Ammon's horn (tissue), 1 donor: Measurements from ENCODE around the gene SPTBN1.
"Not testable (repeated sequence)": the region's sequence is repeated elsewhere in the genome, so short reads cannot be mapped to it uniquely, and the experiment has no call there.

Experiments
- DNase-seq: peaks from one replicate; pipeline ENCODE4 v3.0.0-alpha.2; 2016; ENCODE audit warnings: low spot score

The SPTBN1 gene

GRCh38 chr2:54470266-54470938 lies 14.3 kb downstream of the SPTBN1 start:
- no peak for DNase-seq

- peak; percentile 54 for DNase-seq
Measured at GRCh38 chr2:54471221-54471711, 15.1 kb downstream of the SPTBN1 start.

- no peak for DNase-seq
Measured at GRCh38 chr2:54473851-54474250, 17.7 kb downstream of the SPTBN1 start.

DNA sequence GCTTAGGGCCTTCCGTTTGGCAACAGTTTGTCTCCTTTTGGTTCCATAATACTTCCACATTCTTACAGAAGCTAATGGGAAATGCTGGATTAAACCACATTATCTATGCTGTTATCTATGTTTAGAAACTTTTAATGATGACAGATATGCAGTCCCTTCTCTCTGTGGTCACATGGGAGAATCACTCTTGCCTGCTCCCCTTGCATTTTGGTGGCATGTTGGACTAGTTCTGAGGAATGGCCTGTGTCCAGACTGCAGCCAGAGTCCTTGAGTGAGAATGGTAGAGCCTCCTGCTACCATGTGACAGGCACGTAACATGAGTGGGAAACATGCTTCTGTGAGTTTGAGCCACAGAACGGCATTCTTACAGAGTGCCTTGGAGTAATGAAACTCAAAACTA lies 19.2 kb downstream of the SPTBN1 start:
- DNase-seq: no peak

GRCh38 chr2:54475919-54476318 lies 19.8 kb downstream of the SPTBN1 start:
- no peak for DNase-seq

DNA sequence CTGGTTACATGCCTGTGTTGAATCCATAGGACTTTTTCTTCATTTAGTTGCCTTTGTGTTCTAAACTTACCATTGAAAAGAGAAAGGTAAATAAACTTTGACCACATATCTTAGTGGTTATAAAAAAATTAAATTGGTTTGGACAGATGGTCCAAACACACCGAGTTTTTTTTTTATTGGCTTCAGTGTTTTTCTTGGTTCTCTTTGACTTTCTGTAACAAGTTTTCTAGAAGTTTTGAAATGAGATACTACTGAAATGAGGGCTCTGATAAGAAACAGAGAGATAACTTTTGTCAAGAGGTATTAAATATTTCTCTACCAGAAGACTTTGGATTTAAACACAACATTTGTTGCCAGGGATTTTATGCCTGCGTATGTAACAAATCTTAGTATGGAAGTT lies 20.7 kb downstream of the SPTBN1 start:
- DNase-seq: no peak

DNA sequence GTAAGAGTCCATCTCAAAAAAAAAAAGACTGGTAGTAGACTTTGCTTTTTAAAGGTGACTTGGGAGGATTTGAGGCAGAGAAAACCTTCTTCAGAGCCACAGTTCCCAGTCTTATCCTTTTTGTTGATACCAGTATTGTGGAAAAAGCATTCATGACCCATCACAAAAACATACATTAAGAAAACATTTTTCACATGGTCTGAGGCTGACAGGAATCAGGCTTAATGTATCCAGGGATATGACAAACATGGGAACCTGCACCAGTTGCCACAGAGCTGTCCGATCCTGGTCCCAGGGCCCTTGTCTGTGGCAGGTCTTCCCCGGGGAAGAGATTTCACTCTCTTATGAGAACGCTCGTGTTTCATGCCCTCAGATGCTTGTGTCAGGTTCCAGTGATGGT lies 21.8 kb downstream of the SPTBN1 start:
- DNase-seq: no peak

GRCh38 chr2:54478899-54479298 lies 22.8 kb downstream of the SPTBN1 start:
- no peak for DNase-seq

DNA sequence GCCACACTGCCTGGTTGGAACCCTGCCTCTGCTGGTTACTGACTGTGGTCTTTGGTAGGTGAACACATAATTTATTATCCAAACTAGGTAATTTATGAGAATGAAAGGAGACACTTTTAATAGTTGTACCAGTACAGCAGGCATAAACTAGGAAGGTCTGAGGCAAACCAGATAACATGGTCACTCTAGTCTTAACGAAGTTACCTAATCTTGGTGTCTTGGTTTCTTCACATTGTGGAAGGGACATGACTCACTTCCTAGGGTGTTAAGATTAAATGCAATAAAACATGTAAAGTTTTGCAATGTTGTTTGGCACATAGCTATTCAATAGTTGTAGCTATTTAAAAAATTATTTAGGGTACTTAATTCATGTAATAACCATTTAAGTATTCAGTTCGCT lies 23.3 kb downstream of the SPTBN1 start:
- DNase-seq: no peak

DNA sequence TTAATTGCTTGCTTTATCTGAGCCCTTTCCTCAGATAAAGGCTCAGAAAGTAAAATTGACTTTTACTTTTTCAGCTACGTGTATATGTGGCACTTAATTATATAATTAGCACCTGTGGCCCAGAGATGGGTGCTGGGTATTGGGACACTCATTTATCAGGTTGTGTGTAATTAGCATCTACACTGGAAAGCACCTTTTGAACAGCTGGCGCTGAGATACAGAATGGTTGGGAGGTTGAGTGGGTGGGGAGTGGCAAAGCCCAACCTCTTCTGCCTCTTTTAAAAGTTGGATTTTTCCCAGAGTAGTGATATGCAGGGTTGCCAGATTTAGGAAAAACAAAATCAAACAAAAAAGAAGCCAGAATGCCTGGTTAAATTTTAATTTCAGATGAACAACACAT lies 23.9 kb downstream of the SPTBN1 start:
- no peak for DNase-seq

DNA sequence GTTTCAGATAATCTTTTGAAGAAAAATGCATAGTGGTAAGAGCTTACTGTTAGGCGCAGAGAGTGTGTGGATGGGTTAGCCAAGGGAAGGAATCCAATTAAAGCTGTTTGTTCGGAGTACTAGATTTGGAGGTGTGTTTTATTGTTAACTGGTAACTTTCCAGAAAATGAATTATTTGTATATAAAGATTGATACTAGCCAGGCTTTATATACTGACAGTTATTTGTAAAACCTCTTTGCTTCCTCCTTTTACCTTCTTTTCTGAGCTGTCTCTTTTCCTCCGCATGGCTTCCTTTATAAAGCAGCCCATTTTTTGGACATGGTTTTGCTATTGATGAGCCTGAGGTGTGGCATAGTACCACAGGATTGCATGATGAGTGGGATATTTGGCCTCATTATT lies 25.6 kb downstream of the SPTBN1 start:
- no peak for DNase-seq

- DNase-seq: no peak
Measured at GRCh38 chr2:54482715-54483114, 26.6 kb downstream of the SPTBN1 start.

GRCh38 chr2:54483426-54483825 lies 27.3 kb downstream of the SPTBN1 start:
- DNase-seq: no peak

- DNase-seq: not testable (repeated sequence)
Measured at GRCh38 chr2:54485756-54486155, 29.6 kb downstream of the SPTBN1 start.

- DNase-seq: no peak
Measured at GRCh38 chr2:54486766-54487165, 30.6 kb downstream of the SPTBN1 start.

- no peak for DNase-seq
Measured at GRCh38 chr2:54490863-54491262, 34.7 kb downstream of the SPTBN1 start.

- DNase-seq: no peak
Measured at GRCh38 chr2:54492335-54492734, 36.2 kb downstream of the SPTBN1 start.

DNA sequence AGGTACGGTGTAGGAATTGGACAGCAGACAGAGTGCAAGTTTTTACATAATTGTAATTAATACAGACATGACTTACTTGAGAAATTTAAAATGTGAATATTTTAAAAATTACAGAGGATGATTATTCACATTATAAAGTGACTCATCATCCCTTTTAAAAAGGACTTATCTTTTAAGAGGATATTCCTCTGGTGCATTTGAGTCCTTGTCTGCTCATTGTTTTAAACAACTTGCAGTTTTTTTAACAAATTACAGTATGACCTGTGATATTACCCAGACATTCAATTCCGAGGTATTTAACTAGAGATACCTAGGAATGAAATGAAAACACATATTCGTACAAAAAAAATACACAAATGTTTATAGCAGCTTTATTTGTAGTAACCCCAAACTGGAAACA lies 38.0 kb downstream of the SPTBN1 start:
- no peak for DNase-seq

GRCh38 chr2:54496920-54497319 lies 40.8 kb downstream of the SPTBN1 start:
- DNase-seq: no peak

DNA sequence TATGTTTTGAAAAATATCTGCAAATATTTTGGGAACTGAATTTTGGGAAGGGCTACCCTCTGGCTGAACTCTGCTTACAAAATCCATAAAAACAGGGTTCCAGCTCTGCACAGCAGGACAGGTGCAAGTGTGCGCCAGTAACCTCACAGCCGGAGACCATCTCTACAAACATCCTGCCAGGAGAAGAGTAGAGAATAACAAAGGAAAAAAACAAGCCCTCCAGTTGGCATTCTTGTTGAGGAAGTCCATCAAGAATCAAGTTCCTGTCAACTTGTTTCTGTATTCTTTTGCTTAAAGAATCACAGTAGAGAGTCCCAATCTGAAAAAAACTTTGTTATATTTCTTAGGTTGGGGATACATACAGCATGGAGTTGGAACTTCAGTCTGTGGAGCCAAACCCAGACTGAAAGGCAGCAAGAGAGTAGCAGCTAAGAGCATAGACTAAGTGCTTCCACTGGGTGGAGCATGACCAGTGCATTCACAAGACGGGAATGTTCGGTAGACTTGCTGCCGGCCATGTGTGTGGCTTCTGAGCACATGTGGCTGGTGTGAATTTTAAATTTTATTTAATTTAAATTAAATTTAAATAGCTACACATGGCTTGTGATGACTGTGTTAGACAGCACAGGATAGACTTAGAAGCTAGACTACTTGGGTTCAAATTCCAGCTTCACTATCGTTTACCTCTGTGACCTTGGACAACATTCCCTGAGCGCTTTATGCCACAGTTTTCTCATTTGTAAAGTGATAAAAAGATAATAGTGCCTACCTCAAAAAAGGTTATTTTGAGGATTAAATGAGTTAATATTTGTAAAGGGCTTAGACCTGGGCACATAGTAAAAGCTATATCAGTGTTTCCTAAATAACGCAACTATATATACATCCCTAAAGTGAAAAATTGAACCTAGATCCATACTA lies 41.9 kb downstream of the SPTBN1 start:
- DNase-seq: peak; percentile 75

- DNase-seq: no peak
Measured at GRCh38 chr2:54499661-54500060, 43.5 kb downstream of the SPTBN1 start.

DNA sequence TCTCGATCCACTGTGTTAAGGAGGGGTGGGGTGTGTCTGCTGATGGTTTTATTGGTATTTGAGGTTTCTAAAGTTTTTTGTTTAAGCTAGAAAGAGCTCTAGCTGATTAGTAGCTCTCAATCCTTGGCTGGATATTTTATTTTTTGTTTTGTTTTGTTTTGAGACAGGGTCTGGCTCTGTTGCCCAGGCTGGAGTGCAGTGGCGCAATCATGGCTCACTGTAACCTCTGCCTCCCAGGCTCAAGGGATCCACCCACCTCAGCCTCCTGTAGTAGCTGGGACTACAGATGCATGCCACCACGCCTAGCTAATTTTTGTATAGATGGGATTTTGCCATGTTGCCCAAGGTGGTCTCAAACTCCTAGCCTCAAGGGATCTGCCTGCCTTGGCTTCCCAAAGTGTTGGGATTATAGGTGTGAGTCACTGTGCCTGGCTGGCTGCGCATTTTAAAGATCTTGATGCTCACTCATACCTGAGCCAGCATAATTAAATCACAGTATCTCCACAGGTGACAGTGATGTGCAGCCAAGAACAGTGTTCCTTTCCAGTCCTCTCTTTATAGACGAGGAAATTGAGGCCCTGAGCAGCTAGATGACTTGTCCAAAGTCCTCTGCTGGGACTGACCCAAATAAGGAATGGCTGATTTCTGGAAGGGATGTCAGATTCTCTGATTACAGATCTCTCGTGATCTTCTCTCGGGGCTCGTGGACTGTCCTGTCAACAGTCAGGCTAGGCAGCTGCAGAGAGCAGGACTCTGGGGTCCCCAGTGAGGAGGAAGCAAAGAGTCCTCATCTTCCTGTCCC lies 44.5 kb downstream of the SPTBN1 start:
- no peak for DNase-seq
